Putamen (tissue), 1 donor: ENCODE measurements around the gene CMPK1.

Experiments used
- DNase-seq: peaks from one replicate; pipeline ENCODE4 v3.0.0-alpha.2; 2016; ENCODE audit warnings: low spot score

CMPK1 gene

GRCh38 chr1:47424336-47424982 is 90.9 kb downstream of the CMPK1 start:
- DNase-seq, result no peak
